H1 (cell line): Measurements from ENCODE around the gene ADIRF.
"Not testable (repeated sequence)": the region's sequence is repeated elsewhere in the genome, so short reads cannot be mapped to it uniquely, and the experiment has no call there.

Experiments used
- EZH2 ChIP-seq: fragments of 200-600 bp; sonication (generic); IDR thresholded peaks from 2 replicates; pipeline ENCODE4 v1.7.1; 2012; ENCODE audit warnings: low read depth, mild to moderate bottlenecking, moderate library complexity, low read length, inconsistent platforms; ENCODE audit not compliant: severe bottlenecking
- GABPA ChIP-seq: IDR thresholded peaks from 2 replicates; pipeline ENCODE4 v1.6.1; 2011; ENCODE audit warnings: mild to moderate bottlenecking, low read length, moderate library complexity, borderline replicate concordance; ENCODE audit not compliant: insufficient read depth
- HDAC6 ChIP-seq: IDR thresholded peaks from one replicate; pipeline ENCODE4 v1.7.1; 2012; ENCODE audit warnings: low read depth, mild to moderate bottlenecking, inconsistent platforms, low read length, moderate library complexity
- POLR2A ChIP-seq, 2 experiments: IDR thresholded peaks; 1 replicate in 1 of 2; 2 replicates in 1 of 2; pipeline ENCODE4 v1.6.1; 2011; ENCODE audit warnings: low read depth in 2 of 2, low read length in 2 of 2, mild to moderate bottlenecking in 2 of 2; ENCODE audit errors: control extremely low read depth in 1 of 2
- POLR2AphosphoS5 ChIP-seq: IDR thresholded peaks from 2 replicates; pipeline ENCODE4 v1.6.1; 2011; ENCODE audit warnings: low read depth, low read length
- TF ChIP-seq, protein P1 (sequence below), 3 experiments: IDR thresholded peaks; 1 replicate in 2 of 3; 2 replicates in 1 of 3; pipeline versions ENCODE4 v1.5.1 to v1.6.1; 2011; ENCODE audit warnings: low read length in 3 of 3, mild to moderate bottlenecking in 3 of 3, inconsistent platforms in 2 of 3, low read depth in 1 of 3, moderate library complexity in 1 of 3; ENCODE audit not compliant: insufficient read depth in 1 of 3; ENCODE audit errors: control extremely low read depth in 1 of 3
- TF ChIP-seq, protein P2 (sequence below): fragments of 300-600 bp; sonication (generic); IDR thresholded peaks from 2 replicates; pipeline ENCODE4 v1.7.1; 2012; ENCODE audit warnings: low read length, moderate library complexity, mild to moderate bottlenecking, inconsistent platforms; ENCODE audit not compliant: insufficient replicate concordance

DNA sequence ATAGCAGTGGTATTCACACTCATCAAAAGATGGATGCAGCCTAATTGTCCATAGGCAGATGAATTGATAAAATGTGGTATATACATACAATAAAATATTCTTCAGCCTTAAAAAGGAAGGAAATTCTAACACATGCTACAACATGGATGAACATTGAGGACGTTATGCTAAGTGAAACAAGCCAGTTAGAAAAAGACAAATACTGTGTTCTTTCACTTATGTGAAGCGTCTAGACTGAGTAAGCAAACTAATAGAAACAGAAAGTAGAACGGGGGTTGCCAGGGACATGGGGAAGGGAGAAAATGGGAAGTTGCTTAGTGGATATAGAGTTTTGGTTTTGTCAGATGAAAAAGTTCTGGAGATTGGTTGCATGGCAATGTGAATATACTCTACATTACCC, 45.2 kb downstream of the ADIRF start:
- TF ChIP-seq POLR2AphosphoS5; HDAC6; POLR2A (IDR thresholded peaks at IDR 0.05; ENCODE audit: control extremely low read depth in 1 of 2, low read depth in 2 of 2, low read length in 2 of 2); EZH2; GABPA: not testable (repeated sequence)
- TF ChIP-seq, protein P1, sequence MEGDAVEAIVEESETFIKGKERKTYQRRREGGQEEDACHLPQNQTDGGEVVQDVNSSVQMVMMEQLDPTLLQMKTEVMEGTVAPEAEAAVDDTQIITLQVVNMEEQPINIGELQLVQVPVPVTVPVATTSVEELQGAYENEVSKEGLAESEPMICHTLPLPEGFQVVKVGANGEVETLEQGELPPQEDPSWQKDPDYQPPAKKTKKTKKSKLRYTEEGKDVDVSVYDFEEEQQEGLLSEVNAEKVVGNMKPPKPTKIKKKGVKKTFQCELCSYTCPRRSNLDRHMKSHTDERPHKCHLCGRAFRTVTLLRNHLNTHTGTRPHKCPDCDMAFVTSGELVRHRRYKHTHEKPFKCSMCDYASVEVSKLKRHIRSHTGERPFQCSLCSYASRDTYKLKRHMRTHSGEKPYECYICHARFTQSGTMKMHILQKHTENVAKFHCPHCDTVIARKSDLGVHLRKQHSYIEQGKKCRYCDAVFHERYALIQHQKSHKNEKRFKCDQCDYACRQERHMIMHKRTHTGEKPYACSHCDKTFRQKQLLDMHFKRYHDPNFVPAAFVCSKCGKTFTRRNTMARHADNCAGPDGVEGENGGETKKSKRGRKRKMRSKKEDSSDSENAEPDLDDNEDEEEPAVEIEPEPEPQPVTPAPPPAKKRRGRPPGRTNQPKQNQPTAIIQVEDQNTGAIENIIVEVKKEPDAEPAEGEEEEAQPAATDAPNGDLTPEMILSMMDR (IDR thresholded peaks at IDR 0.05; ENCODE audit: control extremely low read depth in 1 of 3, insufficient read depth in 1 of 3, low read depth in 1 of 3, low read length in 3 of 3): not testable (repeated sequence)
- TF ChIP-seq, protein P2, sequence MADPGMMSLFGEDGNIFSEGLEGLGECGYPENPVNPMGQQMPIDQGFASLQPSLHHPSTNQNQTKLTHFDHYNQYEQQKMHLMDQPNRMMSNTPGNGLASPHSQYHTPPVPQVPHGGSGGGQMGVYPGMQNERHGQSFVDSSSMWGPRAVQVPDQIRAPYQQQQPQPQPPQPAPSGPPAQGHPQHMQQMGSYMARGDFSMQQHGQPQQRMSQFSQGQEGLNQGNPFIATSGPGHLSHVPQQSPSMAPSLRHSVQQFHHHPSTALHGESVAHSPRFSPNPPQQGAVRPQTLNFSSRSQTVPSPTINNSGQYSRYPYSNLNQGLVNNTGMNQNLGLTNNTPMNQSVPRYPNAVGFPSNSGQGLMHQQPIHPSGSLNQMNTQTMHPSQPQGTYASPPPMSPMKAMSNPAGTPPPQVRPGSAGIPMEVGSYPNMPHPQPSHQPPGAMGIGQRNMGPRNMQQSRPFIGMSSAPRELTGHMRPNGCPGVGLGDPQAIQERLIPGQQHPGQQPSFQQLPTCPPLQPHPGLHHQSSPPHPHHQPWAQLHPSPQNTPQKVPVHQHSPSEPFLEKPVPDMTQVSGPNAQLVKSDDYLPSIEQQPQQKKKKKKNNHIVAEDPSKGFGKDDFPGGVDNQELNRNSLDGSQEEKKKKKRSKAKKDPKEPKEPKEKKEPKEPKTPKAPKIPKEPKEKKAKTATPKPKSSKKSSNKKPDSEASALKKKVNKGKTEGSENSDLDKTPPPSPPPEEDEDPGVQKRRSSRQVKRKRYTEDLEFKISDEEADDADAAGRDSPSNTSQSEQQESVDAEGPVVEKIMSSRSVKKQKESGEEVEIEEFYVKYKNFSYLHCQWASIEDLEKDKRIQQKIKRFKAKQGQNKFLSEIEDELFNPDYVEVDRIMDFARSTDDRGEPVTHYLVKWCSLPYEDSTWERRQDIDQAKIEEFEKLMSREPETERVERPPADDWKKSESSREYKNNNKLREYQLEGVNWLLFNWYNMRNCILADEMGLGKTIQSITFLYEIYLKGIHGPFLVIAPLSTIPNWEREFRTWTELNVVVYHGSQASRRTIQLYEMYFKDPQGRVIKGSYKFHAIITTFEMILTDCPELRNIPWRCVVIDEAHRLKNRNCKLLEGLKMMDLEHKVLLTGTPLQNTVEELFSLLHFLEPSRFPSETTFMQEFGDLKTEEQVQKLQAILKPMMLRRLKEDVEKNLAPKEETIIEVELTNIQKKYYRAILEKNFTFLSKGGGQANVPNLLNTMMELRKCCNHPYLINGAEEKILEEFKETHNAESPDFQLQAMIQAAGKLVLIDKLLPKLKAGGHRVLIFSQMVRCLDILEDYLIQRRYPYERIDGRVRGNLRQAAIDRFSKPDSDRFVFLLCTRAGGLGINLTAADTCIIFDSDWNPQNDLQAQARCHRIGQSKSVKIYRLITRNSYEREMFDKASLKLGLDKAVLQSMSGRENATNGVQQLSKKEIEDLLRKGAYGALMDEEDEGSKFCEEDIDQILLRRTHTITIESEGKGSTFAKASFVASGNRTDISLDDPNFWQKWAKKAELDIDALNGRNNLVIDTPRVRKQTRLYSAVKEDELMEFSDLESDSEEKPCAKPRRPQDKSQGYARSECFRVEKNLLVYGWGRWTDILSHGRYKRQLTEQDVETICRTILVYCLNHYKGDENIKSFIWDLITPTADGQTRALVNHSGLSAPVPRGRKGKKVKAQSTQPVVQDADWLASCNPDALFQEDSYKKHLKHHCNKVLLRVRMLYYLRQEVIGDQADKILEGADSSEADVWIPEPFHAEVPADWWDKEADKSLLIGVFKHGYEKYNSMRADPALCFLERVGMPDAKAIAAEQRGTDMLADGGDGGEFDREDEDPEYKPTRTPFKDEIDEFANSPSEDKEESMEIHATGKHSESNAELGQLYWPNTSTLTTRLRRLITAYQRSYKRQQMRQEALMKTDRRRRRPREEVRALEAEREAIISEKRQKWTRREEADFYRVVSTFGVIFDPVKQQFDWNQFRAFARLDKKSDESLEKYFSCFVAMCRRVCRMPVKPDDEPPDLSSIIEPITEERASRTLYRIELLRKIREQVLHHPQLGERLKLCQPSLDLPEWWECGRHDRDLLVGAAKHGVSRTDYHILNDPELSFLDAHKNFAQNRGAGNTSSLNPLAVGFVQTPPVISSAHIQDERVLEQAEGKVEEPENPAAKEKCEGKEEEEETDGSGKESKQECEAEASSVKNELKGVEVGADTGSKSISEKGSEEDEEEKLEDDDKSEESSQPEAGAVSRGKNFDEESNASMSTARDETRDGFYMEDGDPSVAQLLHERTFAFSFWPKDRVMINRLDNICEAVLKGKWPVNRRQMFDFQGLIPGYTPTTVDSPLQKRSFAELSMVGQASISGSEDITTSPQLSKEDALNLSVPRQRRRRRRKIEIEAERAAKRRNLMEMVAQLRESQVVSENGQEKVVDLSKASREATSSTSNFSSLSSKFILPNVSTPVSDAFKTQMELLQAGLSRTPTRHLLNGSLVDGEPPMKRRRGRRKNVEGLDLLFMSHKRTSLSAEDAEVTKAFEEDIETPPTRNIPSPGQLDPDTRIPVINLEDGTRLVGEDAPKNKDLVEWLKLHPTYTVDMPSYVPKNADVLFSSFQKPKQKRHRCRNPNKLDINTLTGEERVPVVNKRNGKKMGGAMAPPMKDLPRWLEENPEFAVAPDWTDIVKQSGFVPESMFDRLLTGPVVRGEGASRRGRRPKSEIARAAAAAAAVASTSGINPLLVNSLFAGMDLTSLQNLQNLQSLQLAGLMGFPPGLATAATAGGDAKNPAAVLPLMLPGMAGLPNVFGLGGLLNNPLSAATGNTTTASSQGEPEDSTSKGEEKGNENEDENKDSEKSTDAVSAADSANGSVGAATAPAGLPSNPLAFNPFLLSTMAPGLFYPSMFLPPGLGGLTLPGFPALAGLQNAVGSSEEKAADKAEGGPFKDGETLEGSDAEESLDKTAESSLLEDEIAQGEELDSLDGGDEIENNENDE: not testable (repeated sequence)
